ENCODE measurements around the gene PHACTR2. TPM values are rescaled to one million over a fixed set of nuclear protein-coding genes. Genes with fewer than 3 reads are reported as not detected.

The PHACTR2 gene
- total and polyA plus RNA-seq, 8 donors, result 3.0 to 126 (median 33.9) TPM

- no peak overlapping the region for H3K4me3 ChIP-seq
- peak overlapping the region in 4 of 5 donors; percentile 8 to 75 (median 46) for H3K27ac ChIP-seq
- H3K4me1 ChIP-seq, result peaks cover 22 to 65% (median 43%) of the 10 kb centered on the region in 4 donors
- TF ChIP-seq POLR2A (IDR thresholded peaks at IDR 0.05), result no peak
- TF ChIP-seq CTCF (IDR thresholded peaks at IDR 0.05), result no peak
- peak in 1 of 3 donors; percentile 4 for TF ChIP-seq POLR2AphosphoS5 (IDR thresholded peaks at IDR 0.05)
- TF ChIP-seq EP300 (IDR thresholded peaks at IDR 0.05), result no peak
- H3K27me3 ChIP-seq, result no peaks in the 10 kb centered on the region
- peak in 1 of 2 donors; percentile 58 for DNase-seq
- H3K9me3 ChIP-seq, result no peaks in the 10 kb centered on the region
- intact Hi-C loops (cut with DNase I; ENCODE audit: low total_unique reads), result no loop called here
- no peaks in the 10 kb centered on the region for H3K36me3 ChIP-seq
- 78 to 88% (median 82%) methylated on average over 6 of the region's 6 CpGs for WGBS, 5 donors
These were observed 23.8 kb downstream of the PHACTR2 start for GRCh38 chr6:143701349-143702234.

GRCh38 chr6:143705569-143705968, 27.8 kb downstream of the PHACTR2 start:
- DNase-seq, result no peak
- no peaks in the 10 kb centered on the region for H3K27me3 ChIP-seq
- no peaks in the 10 kb centered on the region for H3K36me3 ChIP-seq
- H3K4me3 ChIP-seq, result no peak overlapping the region
- no peaks in the 10 kb centered on the region for H3K9me3 ChIP-seq
- intact Hi-C loops (cut with DNase I; ENCODE audit: low total_unique reads), result no loop called here
- no peak overlapping the region for H3K27ac ChIP-seq
- TF ChIP-seq CTCF (IDR thresholded peaks at IDR 0.05) (no peak), EP300 (IDR thresholded peaks at IDR 0.05) (no peak), POLR2AphosphoS5 (IDR thresholded peaks at IDR 0.05) (no peak), POLR2A (IDR thresholded peaks at IDR 0.05) (no peak)
- H3K4me1 ChIP-seq, result peaks cover 0 to 41% (median 15%) of the 10 kb centered on the region in 4 donors
- WGBS, 5 donors, result 87 to 93% (median 92%) methylated on average over 3 of the region's 3 CpGs

GRCh38 chr6:143707697-143708096, 29.9 kb downstream of the PHACTR2 start:
- H3K4me1 ChIP-seq, result peaks cover 0 to 20% (median 3%) of the 10 kb centered on the region in 4 donors
- H3K36me3 ChIP-seq, result no peaks in the 10 kb centered on the region
- intact Hi-C loops (cut with DNase I; ENCODE audit: low total_unique reads), result no loop called here
- no peak overlapping the region for H3K27ac ChIP-seq
- TF ChIP-seq POLR2AphosphoS5 (IDR thresholded peaks at IDR 0.05) (no peak), POLR2A (IDR thresholded peaks at IDR 0.05) (no peak), EP300 (IDR thresholded peaks at IDR 0.05) (no peak), CTCF (IDR thresholded peaks at IDR 0.05) (no peak)
- WGBS, 5 donors, result 78 to 94% (median 89%) methylated on average over 3 of the region's 3 CpGs
- H3K9me3 ChIP-seq, result no peaks in the 10 kb centered on the region
- DNase-seq, result no peak
- H3K27me3 ChIP-seq, result no peaks in the 10 kb centered on the region
- H3K4me3 ChIP-seq, result no peak overlapping the region

GRCh38 chr6:143708889-143709288, 31.1 kb downstream of the PHACTR2 start:
- no peak for TF ChIP-seq CTCF (IDR thresholded peaks at IDR 0.05)
- no peak for TF ChIP-seq POLR2A (IDR thresholded peaks at IDR 0.05)
- no peak for TF ChIP-seq POLR2AphosphoS5 (IDR thresholded peaks at IDR 0.05)
- TF ChIP-seq EP300 (IDR thresholded peaks at IDR 0.05), result no peak
- 82 to 100% (median 98%) methylated on average over 1 of the region's 1 CpG for WGBS, 5 donors
- no peaks in the 10 kb centered on the region for H3K9me3 ChIP-seq
- no peak overlapping the region for H3K4me3 ChIP-seq
- H3K27me3 ChIP-seq, result no peaks in the 10 kb centered on the region
- no peak for DNase-seq
- peaks cover 0 to 16% (median 0%) of the 10 kb centered on the region in 4 donors for H3K4me1 ChIP-seq
- intact Hi-C loops (cut with DNase I; ENCODE audit: low total_unique reads), result no loop called here
- no peak overlapping the region for H3K27ac ChIP-seq
- H3K36me3 ChIP-seq, result peaks cover 0 to 4% (median 0%) of the 10 kb centered on the region in 4 donors
